ENCODE measurements around the gene POLDIP3.
"Not testable (repeated sequence)": the region's sequence is repeated elsewhere in the genome, so short reads cannot be mapped to it uniquely, and the experiment has no call there.

The POLDIP3 gene

DNA sequence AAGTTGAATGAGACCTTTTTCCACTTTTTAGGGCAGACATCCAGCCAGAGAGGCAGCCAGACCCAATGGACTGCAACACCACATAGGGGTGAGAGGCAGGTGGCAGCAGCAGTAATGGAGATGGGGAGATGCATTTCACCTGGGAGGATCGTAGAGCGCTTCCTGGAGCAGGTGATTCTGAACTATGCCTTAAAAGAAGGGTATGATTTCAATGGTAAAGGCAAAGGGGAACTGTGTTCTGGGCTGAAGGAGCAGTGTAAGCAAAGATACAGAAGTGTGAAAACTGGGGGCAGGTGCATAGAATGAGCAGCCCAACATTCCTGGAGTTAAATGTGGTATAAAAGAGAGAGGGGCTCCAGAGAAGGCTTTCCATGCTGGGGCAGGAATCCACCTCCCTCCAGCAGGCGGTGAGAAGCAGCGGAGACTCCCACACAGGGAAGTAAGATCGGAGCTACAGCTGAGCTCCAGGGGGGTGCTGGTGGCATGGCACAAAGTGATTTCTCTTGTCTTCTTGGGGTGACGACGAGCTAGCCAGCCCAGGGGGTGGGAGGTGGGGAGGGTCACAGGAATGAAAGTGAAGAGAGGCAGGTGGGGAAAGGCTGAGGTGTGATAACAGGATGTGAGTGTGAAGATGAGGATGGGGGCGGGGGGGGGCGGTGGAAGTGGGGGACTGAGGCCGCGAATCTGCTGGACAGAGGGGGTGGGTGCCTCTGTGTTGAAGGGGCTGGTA lies 65.2 kb downstream of the POLDIP3 start:
- DNase-seq = no peak

- DNase-seq = no peak
Measured at GRCh38 chr22:42548597-42549330, 65.9 kb downstream of the POLDIP3 start.

DNA sequence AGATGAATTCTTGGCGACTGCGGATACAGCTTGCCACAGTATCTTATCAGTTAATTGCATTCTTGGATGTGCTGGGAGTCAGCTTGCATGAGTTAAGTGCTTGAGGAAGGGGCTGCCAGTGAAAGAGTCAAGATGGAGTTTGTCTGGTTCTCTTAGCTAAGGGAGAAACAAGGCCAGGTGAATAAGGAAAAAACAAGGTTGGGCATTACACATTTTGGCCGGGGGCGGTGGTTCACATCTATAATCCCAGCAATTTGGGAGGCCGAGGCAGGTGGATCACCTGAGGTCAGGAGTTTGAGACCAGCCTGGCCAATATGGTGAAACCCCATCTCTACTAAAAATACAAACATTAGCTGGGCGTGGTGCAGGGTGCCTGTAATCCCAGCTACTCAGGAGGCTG lies 66.6 kb downstream of the POLDIP3 start:
- not testable (repeated sequence) for DNase-seq

DNA sequence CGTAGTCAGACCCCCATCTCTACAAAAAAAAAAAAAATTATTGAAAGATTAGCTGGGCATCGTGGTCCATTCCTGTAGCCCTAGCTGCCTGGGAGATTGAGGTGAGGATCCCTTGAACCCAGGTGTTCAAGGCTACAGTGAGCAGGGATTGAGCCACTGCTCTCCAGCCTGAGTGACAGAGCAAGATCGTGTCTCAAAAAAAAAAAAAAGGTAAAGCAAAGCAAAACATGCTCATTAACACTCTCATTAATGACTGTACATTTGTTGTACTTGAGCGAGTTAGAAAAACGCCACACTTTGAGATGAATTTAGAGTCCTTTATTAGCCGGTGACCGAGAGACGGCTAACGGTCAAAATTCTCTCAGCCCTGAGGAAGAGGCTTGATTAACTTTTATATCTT lies 67.1 kb downstream of the POLDIP3 start:
- no peak for DNase-seq

DNA sequence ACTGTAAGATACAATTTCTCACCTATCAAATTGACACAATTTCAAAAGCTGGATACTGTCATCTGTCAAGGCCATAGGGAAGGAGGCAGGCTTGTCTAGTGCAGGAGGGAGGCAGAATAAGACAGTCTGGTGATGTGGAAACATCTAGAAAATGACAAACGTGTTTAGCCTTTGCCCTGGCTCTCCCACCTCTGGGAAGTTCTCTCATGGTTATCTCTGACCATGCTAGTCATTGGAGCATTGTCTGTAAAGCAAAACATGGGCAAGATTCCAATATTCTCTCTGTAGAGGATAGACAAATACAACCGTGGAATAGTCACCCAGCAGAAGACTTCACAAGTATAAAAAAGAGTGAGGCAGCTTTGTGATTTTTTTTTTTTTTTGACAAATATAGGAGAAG lies 70.0 kb downstream of the POLDIP3 start:
- DNase-seq = no peak

GRCh38 chr22:42539236-42539771 lies 75.4 kb downstream of the POLDIP3 start:
- not testable (repeated sequence) for DNase-seq

DNA sequence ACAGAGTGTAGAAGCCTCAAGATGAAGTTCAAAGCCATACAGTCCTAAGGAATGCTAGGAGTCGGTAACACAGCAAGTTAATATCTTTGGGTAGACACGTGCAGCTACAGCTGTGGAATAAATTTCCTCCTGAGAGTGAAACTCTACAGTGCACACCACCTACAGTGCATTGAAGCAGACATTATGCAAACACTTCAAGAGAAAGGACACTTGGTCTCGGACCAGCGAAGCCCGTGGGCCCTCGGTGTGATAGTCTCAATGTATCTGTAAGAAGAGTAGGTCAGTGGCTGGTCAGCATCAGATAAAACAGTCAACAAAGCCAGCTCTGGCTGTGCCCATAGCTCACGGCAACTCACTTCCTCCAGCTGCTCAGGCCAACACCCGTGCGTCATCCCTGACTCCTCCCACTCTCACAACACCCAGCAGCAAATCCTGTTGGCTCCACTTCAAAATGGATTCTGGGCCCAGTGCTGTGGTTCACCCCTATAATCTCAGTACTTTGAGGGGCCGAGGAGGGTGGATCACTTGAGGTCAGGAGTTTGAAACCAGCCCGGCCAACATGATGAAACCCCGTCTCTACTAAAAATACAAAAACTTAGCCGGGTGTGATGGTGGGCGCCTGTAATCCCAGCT lies 77.4 kb downstream of the POLDIP3 start:
- not testable (repeated sequence) for DNase-seq

DNA sequence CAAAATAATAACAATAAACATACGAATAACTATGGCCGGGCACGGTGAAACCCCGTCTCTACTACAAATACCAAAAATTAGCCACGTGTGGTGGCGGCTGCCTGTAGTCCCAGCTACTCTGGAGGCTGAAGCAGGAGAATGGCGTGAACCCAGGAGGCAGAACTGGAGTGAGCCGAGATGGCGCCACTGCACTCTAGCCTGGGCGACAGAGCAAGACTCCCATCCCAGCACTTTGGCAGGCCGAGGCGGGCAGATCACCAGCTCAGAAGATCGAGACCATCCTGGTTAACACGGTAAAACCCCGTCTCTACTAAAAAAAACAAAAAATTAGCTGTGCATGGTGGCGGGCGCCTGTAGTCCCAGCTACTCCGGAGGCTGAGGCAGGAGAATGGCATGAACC lies 78.0 kb downstream of the POLDIP3 start:
- DNase-seq = not testable (repeated sequence)

- DNase-seq = no peak
Measured at GRCh38 chr22:42536166-42536565, 78.5 kb downstream of the POLDIP3 start.

- DNase-seq = not testable (repeated sequence)
Measured at GRCh38 chr22:42535082-42535731, 79.5 kb downstream of the POLDIP3 start.
